Tibial nerve (tissue), 4 donors: Measurements from ENCODE around the gene RUNDC3A. TPM values are rescaled to one million over a fixed set of nuclear protein-coding genes. Genes with fewer than 3 reads are reported as not detected.
A peak's percentile ranks its signal among the peaks of the same experiment; 100 is the strongest.
"Not testable (repeated sequence)": the region's sequence is repeated elsewhere in the genome, so short reads cannot be mapped to it uniquely, and the experiment has no call there.

Experiments
- DNase-seq, 2 donors: peaks; one replicate each; pipeline ENCODE4 v3.0.0-alpha.2; 2019; ENCODE audit warnings: low spot score in 2 of 2
- H3K27ac ChIP-seq, 4 donors: fragments of 200-600 bp; sonication (generic) in 3 of 4; one replicate each; pipeline ENCODE4 v1.5.1; 2017 to 2019; ENCODE audit warnings: mild to moderate bottlenecking in 1 of 4
- H3K27me3 ChIP-seq, 2 donors: fragments of 200-600 bp; sonication (generic) in 1 of 2; one replicate each; pipeline versions ENCODE4 v1.5.1 to v1.6.0; 2017 to 2019
- H3K36me3 ChIP-seq, 3 donors: fragments of 200-600 bp; sonication (generic); one replicate each; pipeline ENCODE4 v1.5.1; 2018 to 2019
- H3K4me1 ChIP-seq, 4 donors: fragments of 200-600 bp; sonication (generic) in 3 of 4; one replicate each; pipeline ENCODE4 v1.5.1; 2017 to 2019
- H3K4me3 ChIP-seq, 4 donors: fragments of 200-600 bp; sonication (generic) in 3 of 4; one replicate each; pipeline ENCODE4 v1.5.1; 2017 to 2019; ENCODE audit warnings: mild to moderate bottlenecking in 1 of 4, moderate library complexity in 1 of 4
- H3K9me3 ChIP-seq, 4 donors: fragments of 200-600 bp; sonication (generic) in 3 of 4; one replicate each; pipeline ENCODE4 v1.5.1; 2017 to 2019
- CTCF ChIP-seq, 5 experiments: fragments of 200-600 bp in 3 of 5; fragments of 450-650 bp in 2 of 5; sonication (generic) in 3 of 5; IDR thresholded peaks; one replicate each; pipeline ENCODE4 v1.5.1; 2016 to 2019; ENCODE audit warnings: antibody characterized with exemption in 5 of 5, mild to moderate bottlenecking in 3 of 5, moderate library complexity in 2 of 5
- EP300 ChIP-seq, 2 donors: sonication (generic); formaldehyde crosslinking; IDR thresholded peaks; one replicate each; pipeline ENCODE4 v1.6.1; 2017; ENCODE audit warnings: antibody characterized with exemption in 2 of 2, mild to moderate bottlenecking in 1 of 2
- POLR2A ChIP-seq, 2 donors: fragments of 450-650 bp; IDR thresholded peaks; one replicate each; pipeline ENCODE4 v1.6.1; 2017; ENCODE audit warnings: antibody characterized with exemption in 2 of 2, mild to moderate bottlenecking in 2 of 2, moderate library complexity in 2 of 2
- WGBS, 2 donors: methylation state at CpG; one replicate each; pipeline ENCODE4 v1.1.5; 2018; 5-methylcytosine and 5-hydroxymethylcytosine counted together
- total RNA-seq, 4 donors: library from RNA; depleted of rRNA; stranded (reverse); fragments of >200 nt; gene quantifications; one replicate each; pipeline ENCODE4 v1.1.0, GENCODE V29; 2016

Gene RUNDC3A
- total RNA-seq, 4 donors from 2014 or later: not detected

GRCh38 chr17:44324092-44324570 lies 15.7 kb downstream of the RUNDC3A start:
- H3K27ac ChIP-seq: peak overlapping the region in 3 of 4 donors; percentile 79 to 93 (median 91)
- no peak for DNase-seq

GRCh38 chr17:44324571-44325275 lies 16.3 kb downstream of the RUNDC3A start, which contains the start of gene SLC25A39:
Gene SLC25A39, minus strand, starts transcription at chr17:44324823. Its CDS starts 1,261 bp downstream, at chr17:44323562.
- Histone ChIP-seq H3K36me3 (peaks cover 0 to 30% (median 7%) of the 10 kb centered on the region in 3 donors), H3K4me1 (peaks cover 0 to 41% (median 18%) of the 10 kb centered on the region in 4 donors), H3K9me3 (no peaks in the 10 kb centered on the region), H3K27ac (peak within 1 kb of the TSS; percentile 79 to 97 (median 92)), H3K27me3 (no peaks in the 10 kb centered on the region), H3K4me3 (peak within 1 kb of the TSS; percentile 84 to 99 (median 95))
- WGBS, 2 donors: 0% methylated on average over 28 to 44 of the region's 85 CpGs
- DNase-seq: peak; percentile 87 to 91
- TF ChIP-seq POLR2A (IDR thresholded peaks at IDR 0.05): peak; percentile 24 to 85
- TF ChIP-seq EP300 (IDR thresholded peaks at IDR 0.05): peak in 1 of 2 donors; percentile 90
- peak in 2 of 5 experiments; percentile 30 to 61 for TF ChIP-seq CTCF (IDR thresholded peaks at IDR 0.05)

More at GRCh38 chr17:44324092-44324570, 15.7 kb downstream of the RUNDC3A start:
- H3K4me3 ChIP-seq: peak overlapping the region; percentile 84 to 99 (median 95)
- TF ChIP-seq CTCF (IDR thresholded peaks at IDR 0.05): no peak
- H3K4me1 ChIP-seq: peaks cover 0 to 41% (median 18%) of the 10 kb centered on the region in 4 donors
- no peaks in the 10 kb centered on the region for H3K27me3 ChIP-seq
- no peaks in the 10 kb centered on the region for H3K9me3 ChIP-seq
- H3K36me3 ChIP-seq: peaks cover 0 to 36% (median 7%) of the 10 kb centered on the region in 3 donors
- WGBS, 2 donors: 1 to 3% methylated on average over 19 to 38 of the region's 38 CpGs

GRCh38 chr17:44326861-44327444 lies 18.6 kb downstream of the RUNDC3A start:
- Histone ChIP-seq H3K27ac (peak overlapping the region in 3 of 4 donors; percentile 79 to 93 (median 91)), H3K4me3 (peak overlapping the region in 3 of 4 donors; percentile 84 to 99 (median 93))

GRCh38 chr17:44327715-44328449 lies 19.5 kb downstream of the RUNDC3A start:
- WGBS, 2 donors: 75 to 76% methylated on average over 7 of the region's 7 CpGs
- no peak for TF ChIP-seq EP300 (IDR thresholded peaks at IDR 0.05)
- no peak for TF ChIP-seq CTCF (IDR thresholded peaks at IDR 0.05)
- no peak for TF ChIP-seq POLR2A (IDR thresholded peaks at IDR 0.05)
- DNase-seq: no peak
- Histone ChIP-seq H3K36me3 (no peaks in the 10 kb centered on the region), H3K9me3 (no peaks in the 10 kb centered on the region), H3K27ac (no peak overlapping the region), H3K4me1 (peaks cover 0 to 41% (median 15%) of the 10 kb centered on the region in 4 donors), H3K27me3 (no peaks in the 10 kb centered on the region), H3K4me3 (no peak overlapping the region)

More at GRCh38 chr17:44326861-44327444, 18.6 kb downstream of the RUNDC3A start:
- Histone ChIP-seq H3K36me3 (peaks cover 0 to 8% (median 0%) of the 10 kb centered on the region in 3 donors), H3K9me3 (no peaks in the 10 kb centered on the region), H3K27me3 (no peaks in the 10 kb centered on the region), H3K4me1 (peaks cover 0 to 49% (median 18%) of the 10 kb centered on the region in 4 donors)
- TF ChIP-seq POLR2A (IDR thresholded peaks at IDR 0.05) (no peak), EP300 (IDR thresholded peaks at IDR 0.05) (peak; percentile 91 to 92), CTCF (IDR thresholded peaks at IDR 0.05) (peak in 2 of 5 experiments; percentile 26 to 80)
- 23% methylated on average over 31 of the region's 31 CpGs for WGBS, 2 donors
- peak; percentile 90 to 96 for DNase-seq

GRCh38 chr17:44329516-44329915 lies 21.1 kb downstream of the RUNDC3A start:
- H3K27me3 ChIP-seq, H3K4me3 ChIP-seq, DNase-seq, H3K27ac ChIP-seq, H3K9me3 ChIP-seq, H3K36me3 ChIP-seq: not testable (repeated sequence)
- 83 to 84% methylated on average over 7 of the region's 7 CpGs for WGBS, 2 donors
- H3K4me1 ChIP-seq: peaks cover 0 to 29% (median 2%) of the 10 kb centered on the region in 4 donors

GRCh38 chr17:44330263-44330662 lies 21.9 kb downstream of the RUNDC3A start:
- not testable (repeated sequence) for H3K9me3 ChIP-seq, H3K4me3 ChIP-seq, H3K27ac ChIP-seq, H3K36me3 ChIP-seq, DNase-seq, H3K27me3 ChIP-seq
- peaks cover 0 to 26% (median 2%) of the 10 kb centered on the region in 4 donors for H3K4me1 ChIP-seq
- 81 to 89% methylated on average over 5 of the region's 5 CpGs for WGBS, 2 donors
